ENCODE measurements around the gene GP1BB. TPM values are rescaled to one million over a fixed set of nuclear protein-coding genes. Genes with fewer than 3 reads are reported as not detected.
A peak's percentile ranks its signal among the peaks of the same experiment; 100 is the strongest.
"Not testable (repeated sequence)": the region's sequence is repeated elsewhere in the genome, so short reads cannot be mapped to it uniquely, and the experiment has no call there.

GP1BB gene
- under 1 TPM in 1 of 2 donors, not detected in 1; 0.40 TPM for total RNA-seq
- long read RNA-seq = 0 reads

DNA sequence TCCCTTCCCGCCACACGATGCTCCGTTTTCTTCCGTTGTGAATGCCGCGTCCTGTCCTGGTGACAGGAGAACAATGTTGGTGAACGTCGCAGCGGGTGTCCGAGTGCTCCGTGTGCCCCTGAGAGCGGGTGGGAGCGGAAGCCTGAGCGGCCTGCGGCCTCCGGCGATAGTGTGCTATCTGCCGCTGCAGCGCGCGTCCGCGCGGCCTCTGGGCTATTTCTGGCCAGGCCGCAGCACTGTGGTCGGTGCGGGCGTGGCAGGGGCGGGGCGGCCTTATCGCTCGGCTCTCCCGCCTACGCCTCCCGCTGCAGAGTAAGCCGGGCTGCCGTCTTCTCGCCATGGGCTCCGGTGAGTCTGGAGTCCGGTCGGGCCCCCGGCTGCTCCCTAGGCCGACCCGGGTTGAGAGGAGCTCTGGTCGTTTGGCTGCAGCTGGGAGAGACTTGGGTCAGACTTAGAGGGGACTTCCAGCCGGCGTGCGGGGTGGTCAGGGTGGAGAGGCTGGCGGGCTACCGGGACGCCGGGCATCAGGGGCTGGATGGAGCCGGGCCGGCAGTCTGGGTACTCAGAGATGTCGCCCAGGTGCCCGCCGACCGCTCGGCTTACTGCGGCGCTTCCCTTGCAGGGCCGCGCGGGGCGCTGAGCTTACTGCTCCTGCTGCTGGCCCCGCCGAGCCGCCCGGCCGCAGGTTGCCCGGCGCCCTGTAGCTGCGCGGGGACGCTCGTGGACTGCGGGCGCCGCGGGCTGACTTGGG, at the start of gene GP1BB:
Gene GP1BB (plus strand): TSS at position 308 of the 751 bp plus-strand sequence. CDS start 31 bp downstream, at position 339.
- intact Hi-C loops (cut with DNase I, micrococcal nuclease) = no loop called here
- peak in 1 of 2 donors; percentile 62 for DNase-seq
- ATAC-seq = peak; percentile 78

DNA sequence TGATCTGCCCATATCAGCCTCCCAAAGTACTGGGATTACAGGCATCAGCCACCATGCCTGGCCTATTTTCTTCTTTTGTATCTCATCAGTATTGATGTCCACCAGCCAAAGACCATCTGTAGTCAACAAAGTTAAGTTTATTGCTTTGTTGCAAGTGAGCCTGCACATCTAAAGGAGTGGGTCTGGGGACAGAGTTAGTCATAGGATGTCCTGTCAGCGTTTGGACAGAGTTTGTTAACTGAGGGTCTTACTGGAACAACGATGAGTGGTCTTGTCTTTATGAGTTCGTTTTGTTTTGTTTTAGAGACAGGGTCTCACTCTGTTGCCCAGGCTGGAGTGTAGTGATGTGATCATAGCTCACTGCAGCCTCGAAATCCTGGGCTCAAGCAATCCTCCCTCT, 49.7 kb upstream of the GP1BB start:
- DNase-seq (no peak), ATAC-seq (no peak)
- intact Hi-C loops (cut with DNase I, micrococcal nuclease) = no loop called here

DNA sequence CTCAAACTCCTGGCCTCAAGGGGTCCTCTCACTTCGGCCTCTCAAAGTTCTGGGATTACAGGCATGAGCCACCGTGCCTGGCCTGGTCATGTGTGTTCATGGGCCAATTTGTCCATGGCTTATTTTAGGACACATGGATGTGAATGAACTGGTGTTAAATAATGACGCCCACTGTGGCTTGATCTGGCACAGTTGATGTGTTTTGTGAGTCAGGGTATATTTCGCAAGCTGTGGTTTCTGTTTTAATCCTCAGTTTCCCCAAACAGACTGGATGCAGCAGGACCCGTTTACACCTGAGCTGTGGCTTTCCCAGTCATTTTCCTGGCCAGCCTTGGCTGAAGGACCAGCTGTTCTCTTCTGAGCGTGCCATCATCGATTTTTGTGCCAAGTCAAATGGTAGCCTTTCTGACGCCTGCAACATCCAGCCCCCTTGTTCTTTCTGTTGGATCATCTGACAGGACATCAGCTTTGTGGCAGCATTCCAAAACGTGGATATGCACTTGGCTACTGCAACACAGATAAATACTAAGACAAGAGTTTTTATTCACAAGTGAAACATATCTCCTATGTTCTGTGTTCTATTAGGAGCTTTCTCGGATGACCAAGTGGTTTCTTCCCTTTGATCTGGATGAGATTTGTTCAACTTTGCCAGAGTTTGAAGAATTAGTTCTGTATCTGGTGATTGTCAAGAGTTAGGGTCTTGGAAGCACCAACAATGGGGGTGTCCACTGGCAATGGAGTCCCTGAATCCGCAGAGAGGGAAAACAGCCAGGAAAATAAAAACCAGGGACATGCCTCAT, 49.0 kb upstream of the GP1BB start:
- ATAC-seq (no peak), DNase-seq (no peak)
- intact Hi-C loops (cut with DNase I, micrococcal nuclease) = no loop called here

DNA sequence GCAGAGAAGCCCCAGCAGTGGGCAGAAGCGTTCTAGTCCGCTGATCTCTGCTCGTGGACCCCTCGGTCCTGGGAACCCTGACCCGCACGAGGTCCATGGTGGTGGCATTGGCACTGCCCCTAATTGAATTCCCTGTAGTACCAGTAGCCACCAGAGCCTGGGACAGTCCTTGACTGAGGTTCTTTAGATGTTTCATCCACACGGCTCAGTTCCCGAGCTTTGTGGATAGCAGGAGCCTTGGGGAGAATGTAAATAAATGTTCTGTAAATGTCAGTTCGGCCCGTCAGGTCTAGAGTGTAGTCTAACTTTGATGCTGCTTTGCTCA, 48.4 kb upstream of the GP1BB start:
- ATAC-seq (no peak), DNase-seq (no peak)
- intact Hi-C loops (cut with DNase I, micrococcal nuclease) = no loop called here

DNA sequence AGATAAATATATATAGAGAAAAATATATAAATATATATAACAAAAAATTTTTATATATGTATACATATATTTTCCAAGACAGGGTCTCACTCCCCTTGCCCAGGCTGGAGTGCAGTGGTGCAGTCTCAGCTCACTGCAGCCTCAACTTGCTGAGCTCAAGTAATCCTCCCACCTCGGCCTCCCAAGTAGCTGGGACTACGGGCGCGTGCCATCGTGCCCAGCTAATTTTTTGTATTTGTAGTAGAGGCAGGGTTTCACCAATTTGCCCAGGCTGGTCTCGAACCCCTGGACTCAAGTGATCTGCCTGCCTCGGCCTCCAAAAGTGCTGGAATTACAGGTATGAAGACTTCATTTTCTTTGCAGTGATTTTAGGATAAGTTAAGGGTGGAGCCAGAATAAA, 47.9 kb upstream of the GP1BB start:
- ATAC-seq (no peak), DNase-seq (no peak)
- intact Hi-C loops (cut with DNase I, micrococcal nuclease) = no loop called here

DNA sequence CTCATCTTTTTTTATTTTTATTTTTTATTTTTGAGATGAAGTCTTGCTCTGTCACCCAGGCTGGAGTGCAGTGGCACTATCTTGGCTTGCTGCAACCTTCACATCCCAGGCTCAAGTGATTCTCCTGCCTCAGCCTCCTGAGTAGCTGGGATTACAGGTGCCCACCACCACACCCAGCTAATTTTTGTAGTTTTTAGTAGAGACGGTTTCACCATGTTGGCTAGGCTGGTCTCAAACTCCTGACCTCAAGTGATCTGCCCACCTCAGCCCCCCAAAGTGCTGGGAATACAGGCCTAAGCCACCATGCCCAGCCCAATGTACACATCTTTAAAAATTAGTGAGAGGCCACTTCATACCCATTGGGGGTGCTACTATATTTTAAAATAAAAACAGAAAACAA, 46.9 kb upstream of the GP1BB start:
- DNase-seq; intact Hi-C loops (cut with DNase I, micrococcal nuclease); ATAC-seq: not testable (repeated sequence)

DNA sequence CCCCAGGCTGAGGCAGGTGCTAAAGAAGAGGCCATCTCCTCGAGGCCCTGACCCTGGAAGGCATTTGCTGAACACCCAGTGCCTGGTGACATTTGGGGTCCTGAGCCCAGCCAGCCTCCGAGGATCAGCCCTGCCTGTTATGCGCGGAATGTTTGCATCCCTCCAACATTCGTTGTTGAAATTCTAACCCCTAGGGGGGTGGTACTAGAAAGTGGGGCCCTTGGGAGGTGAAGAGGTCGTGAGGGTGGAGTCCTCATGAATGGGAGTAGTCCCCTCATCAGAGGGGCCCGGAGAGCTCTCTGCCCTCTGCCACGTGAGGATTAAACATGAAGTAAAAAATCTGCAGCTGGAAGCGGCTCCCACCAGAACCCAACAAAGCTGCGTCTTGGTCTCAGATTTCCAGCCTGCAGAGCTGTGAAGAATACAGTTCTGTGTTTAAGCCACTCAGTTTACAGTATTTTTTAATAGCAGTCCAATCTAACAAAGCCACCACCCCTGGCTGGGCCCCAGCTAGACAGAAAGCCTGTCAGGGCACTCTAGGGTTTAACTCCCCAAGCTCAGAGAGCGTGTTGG, 44.3 kb upstream of the GP1BB start:
- no peak for ATAC-seq
- no peak for DNase-seq
- intact Hi-C loops (cut with DNase I, micrococcal nuclease) = no loop called here

DNA sequence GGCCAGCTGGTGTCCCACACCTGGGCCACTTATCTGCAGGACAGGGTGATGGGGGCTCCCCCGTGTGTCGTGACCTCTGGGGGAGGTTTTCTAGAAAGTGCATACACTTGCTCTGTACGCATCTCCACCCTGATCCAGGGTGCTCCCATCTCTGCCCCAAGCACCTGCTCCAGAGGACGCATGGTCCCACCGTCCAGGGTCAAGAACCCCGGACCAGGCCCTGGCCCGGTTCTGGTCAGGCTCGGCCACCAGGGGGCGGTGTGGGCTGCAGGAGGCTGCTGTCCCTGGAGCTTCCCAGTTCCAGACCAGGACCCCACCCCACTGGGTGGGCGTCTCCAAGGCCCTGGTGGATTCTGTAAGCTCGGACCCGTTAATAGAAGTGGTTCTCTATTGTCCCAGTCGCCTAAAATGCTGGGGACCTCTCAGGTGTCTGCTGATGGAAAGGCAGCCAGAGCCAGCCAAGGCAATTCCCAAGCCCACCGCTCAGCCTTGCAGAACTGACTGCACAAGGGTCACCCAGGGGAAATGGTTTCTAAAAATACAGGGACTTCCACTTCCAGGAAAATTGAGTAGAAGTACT, 43.7 kb upstream of the GP1BB start:
- DNase-seq (peak in 1 of 2 donors; percentile 49), ATAC-seq (peak; percentile 46)
- intact Hi-C loops (cut with DNase I, micrococcal nuclease) = loop anchor here in 1 of 2 donors (2.0 kb wide), 1 partner anchor 37 kb away; no protein-coding TSS in a partner anchor

DNA sequence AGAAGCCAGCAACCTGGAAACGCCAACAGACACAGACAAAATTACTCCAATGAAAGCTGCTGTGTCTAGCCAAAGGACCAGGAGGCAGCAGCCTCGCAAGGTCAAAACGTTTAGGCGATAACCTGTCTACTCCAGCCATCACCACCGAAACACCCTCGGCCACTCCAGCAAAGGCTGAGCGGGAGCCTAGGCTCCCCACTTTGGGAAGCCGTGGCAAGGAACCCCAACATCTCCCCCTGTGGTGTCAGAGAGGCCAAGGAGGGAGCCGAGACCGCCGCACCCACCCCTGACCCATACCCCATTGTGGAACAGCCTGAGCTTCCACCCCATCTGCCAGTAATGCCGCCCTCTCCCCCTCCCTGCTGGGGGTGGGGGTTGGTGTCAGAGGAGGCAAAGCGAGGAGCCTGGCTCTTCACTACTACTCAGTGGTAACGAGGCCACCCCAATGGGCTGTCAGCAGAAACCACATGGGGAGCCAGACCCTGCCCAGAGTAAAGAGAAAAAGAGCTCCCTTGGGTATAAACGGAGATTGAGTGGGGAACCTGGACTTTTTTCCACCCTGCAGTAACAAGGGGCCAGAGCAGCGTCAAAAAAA, 43.0 kb upstream of the GP1BB start:
- ATAC-seq (no peak), DNase-seq (no peak)
- intact Hi-C loops (cut with DNase I, micrococcal nuclease) = loop anchor here in 1 of 2 donors (2.0 kb wide), 1 partner anchor 36 kb away; no protein-coding TSS in a partner anchor

DNA sequence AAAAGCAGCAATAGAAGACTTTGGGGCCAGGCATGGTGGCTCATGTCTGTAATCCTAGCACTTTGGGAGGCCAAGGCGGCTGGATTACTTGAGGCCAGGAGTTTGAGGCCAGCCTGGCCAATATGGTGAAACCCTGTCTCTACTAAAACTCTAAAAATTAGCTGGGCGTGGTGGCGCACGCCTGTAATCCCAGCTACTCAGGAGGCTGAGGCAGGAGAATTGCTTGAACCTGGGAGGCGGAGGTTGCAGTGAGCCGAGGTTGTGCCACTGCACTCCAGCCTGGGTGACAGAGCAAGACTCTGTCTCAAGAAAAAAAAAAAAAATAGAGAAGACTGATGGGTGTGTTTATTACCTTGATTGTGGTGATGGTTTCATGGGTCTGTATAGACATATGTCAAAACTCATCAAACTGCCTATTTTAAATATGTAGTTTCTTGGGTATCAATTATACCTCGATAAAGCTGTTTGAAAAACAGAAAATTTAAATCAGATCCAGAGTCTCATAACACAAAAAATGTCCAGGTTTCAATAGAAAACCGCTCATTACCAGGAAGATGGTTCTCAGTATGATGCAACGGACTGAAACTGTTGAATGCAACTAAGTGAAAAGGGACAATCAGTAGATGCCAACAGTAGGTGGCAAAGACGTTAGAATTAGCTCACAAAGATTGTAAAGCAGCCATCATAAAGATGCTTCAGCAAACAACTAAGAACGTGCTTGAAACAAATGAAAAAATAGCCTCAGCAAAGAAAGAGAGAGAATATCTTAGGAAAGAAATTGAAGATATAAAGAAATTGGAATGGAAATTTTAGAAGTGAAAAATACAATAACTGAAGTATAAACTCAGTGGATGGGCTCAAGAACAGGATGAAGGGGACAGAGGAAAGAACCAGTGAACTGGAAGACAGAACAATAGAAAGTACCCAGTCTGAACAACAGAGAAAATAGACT, 42.2 kb upstream of the GP1BB start:
- DNase-seq = no peak
- intact Hi-C loops (cut with DNase I, micrococcal nuclease) = loop anchor here in 1 of 2 donors (2.0 kb wide), 1 partner anchor 36 kb away; no protein-coding TSS in a partner anchor
- no peak for ATAC-seq

DNA sequence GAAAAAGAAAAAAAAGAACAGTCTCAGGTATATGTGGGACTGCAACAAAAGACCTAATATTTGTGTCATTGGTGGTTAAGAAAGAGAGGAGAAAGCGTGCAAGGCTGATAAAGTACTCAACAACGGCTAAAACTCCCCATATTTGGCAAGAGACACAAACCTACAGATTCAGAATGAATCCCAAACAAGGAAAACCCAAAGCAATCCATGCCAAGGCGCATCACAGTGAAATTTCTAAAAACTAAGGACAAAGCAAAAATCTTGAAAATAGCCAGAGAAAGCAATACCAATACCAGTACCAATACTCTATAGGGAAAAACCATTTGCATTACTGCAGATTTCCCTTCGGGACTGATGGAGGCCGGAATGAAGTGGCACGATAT, 41.5 kb upstream of the GP1BB start:
- intact Hi-C loops (cut with DNase I, micrococcal nuclease) = loop anchor here in 1 of 2 donors (2.0 kb wide), 1 partner anchor 35 kb away; no protein-coding TSS in a partner anchor
- no peak for ATAC-seq

DNA sequence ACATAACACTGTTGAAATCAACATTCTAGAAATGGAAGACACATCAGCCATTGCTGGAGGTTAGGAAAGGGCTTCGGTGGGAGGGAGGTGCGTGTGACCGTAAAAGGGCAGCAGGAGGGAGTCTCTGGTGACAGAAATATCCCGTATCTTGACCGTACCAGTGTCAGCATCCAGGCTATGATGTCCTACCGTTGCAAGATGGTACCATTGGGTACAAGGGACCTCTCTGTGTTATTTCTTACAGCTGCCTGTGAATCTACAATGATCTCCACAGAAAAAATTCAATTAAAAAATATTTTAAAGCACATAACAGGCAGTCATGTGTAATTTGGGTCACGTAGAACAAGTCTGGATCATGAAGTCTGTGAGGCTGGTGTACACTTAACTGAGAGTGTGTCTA, 36.4 kb upstream of the GP1BB start:
- intact Hi-C loops (cut with DNase I, micrococcal nuclease) = no loop called here
- no peak for ATAC-seq
- no peak for DNase-seq

More for the DNA sequence above, 41.5 kb upstream of the GP1BB start:
- DNase-seq = no peak

DNA sequence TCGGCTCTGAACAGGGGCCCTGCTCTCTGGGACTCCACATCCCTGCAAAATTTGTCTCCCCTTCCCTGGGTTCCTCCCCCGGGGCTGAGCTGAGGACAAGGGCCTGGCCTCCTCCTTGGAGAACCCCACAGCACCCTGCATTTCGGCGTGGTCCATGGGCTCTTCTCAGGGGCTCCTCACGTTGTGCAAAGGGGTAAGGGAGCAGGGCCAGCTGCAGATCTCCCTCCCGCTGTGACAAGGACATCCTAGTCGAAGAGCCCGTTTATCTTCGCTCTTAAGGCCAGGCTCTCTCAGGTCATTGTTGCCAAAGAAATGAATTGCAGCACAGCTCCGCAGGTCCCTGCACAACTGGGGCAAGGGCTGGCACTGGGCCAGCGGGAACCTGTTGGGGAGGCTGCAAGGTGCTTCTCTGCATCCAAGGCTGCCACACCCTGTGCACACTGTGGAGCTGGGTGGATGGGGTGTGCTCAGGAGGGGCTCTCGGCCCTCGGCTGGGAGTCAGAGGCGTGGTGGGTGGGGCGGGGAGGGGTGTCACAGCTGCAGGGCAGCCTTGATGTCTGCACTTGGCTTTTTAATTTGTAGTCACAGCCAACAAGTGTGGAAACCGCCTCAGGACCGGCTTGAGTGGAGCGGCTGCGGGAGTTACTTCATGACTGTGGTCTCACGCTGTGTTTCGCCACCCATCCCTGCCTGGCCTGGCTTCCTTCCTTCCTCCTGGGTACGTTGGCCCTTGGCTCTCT, 35.6 kb upstream of the GP1BB start:
- ATAC-seq (peak; percentile 38), DNase-seq (peak in 1 of 2 donors; percentile 23)
- intact Hi-C loops (cut with DNase I, micrococcal nuclease) = no loop called here

DNA sequence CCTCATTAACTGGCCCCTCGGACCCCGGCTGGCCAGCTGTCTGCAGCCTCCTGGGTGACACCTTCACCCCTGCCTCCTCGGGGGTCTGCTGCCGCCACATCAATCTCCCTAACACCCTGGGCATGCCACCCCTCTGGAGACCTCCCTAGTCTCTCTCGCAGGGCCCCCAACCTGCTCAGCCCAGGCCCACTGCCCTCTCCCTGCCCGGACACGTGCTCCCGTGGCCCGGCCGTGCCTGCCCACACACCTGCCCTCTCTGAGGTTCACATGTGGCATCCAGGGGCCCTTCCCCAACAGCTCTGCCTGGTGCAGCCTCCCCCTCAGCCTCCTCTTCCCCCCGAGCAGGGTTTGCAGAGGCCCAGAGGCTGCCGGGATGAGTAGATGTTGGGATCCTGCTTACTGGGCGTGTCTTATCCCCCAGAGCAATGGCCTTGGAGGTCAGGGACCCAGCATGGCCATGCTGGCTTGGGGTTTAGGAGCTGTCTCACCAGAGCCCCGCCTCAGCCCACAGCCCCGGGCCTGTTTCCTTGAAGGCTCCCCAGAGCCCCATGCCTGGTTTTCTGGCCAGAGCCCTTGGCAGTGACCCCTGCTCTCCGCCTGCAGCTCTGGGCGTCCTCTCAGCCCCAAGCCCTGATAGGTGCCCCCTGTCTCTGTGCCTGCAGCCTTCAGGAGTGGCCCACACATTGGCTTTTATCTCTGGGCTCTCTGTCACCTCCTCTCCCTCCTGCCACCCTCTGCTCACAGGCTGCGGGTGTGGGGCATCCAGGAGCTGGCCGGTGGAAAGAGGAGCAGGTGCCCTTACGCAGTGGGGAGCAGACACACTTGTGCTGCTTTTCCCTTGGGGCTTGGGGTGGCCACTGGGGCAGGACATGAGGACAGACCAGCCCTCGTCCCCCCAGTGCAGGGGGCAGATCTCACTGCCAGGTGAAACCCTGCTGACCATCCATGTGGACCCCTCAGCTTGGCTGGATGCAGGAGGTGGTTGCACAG, 34.7 kb upstream of the GP1BB start:
- DNase-seq (no peak), ATAC-seq (no peak)
- intact Hi-C loops (cut with DNase I, micrococcal nuclease) = no loop called here

DNA sequence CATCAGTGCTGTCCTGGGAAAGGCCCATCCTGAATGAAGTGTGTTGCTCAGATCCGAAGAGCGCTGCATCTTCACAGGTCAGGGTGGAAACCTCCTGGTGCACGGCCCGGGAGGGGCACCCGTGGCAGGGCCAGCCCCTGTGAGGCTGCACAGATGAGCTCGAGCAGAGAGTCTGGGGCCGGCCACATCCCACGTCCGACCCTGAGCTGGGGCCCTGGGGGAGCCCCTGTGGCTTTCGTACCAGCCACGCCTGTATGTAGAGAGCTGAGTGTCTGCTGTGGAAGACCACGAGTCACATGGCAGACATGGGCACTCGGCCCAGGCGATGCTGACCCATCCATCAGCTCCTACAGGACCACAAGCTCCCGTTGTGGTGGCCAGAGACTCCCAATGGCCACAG, 33.9 kb upstream of the GP1BB start:
- DNase-seq = no peak
- intact Hi-C loops (cut with DNase I, micrococcal nuclease) = no loop called here
- ATAC-seq = no peak
